HS-27A (cell line): ENCODE data around the gene PSMA7.

ENCODE experiments used
- DNase-seq: peaks from one replicate; pipeline ENCODE4 v3.0.0-alpha.2; 2012; ENCODE audit warnings: low read depth, missing footprints

Gene PSMA7

DNA sequence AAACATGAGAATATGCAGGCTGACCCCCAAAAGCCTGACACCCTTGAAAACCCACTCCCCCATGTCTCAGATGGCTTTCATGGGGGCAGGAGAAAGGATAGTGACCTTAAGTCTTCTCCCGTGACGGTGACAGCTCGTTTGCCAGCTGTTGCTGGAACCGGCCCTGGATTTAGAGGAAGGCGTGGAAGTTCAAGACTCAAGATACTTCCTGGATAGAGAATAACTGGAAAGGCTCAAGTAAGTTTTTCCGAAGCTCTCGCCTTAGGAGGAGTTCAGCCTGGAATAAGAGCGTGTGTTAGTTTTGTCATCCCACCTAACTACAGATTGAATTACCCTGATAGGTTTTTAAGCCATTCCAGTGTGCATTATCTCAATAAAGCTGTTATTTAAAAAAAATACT lies 28.1 kb upstream of the PSMA7 start:
- DNase-seq, result no peak

DNA sequence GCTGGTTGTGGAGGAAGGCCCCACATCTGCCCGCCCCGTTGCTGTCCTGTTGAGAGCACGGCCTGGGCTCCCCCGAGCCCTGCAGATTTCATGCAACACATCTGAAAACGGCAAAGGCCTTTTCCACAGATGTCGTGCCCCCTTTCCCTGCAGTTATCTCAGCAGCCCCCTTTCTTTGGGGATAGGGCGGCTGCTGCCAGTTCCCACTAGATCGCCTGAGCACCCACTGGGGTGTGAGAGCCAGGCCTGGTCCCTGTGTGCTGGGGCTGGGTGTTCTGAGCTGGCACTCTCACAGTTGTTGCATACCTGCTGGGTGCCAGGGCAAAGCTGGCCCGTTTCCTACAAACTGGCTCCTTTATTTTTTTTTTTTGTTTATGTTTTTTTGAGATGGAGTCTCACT lies 27.3 kb upstream of the PSMA7 start:
- no peak for DNase-seq

DNA sequence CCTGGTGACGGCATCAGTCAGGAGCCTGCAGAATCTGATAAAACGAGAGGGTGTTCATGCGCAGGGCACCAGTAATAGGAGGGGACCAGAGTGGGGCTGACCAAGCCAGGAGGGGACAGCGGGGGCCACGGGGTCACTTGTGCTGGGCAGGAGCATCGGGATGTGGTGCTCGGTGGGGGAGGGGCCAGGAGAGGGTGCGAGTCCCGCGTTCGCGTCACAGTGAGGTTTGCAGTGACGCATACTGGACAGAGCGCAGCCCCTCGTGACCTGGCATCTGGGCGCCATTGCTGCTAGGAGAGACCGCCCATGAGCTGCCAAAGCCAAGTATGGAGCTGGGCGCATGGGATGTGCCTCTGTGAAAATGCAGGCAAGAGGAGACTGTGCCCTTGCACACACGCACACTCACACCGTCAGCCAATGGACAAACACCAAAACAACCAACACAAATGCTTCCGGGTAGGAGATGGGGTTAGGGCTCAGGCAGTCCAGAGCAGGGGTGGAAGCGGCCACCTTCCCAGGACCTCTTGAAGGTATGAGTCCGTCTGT lies 25.8 kb upstream of the PSMA7 start:
- DNase-seq, result no peak

DNA sequence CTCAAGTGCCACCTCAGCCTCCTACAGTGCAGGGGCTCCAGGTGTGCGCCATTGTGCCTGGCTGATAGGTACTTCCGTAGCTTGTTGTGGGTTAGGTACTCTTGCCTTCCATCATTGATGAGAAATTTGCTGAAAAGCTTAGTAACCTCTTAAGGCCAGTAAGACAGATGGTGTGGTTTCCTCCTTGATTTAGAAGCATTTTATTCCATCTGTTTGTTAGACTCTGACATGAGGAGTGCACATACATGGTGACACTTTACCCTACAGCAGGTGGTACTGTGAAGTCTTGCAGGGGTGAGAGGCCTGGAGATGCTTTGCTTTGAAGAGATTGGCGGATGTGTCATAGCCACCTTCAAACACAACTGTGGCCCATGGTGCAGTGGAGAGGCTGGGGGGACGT lies 24.9 kb upstream of the PSMA7 start:
- DNase-seq, result no peak

DNA sequence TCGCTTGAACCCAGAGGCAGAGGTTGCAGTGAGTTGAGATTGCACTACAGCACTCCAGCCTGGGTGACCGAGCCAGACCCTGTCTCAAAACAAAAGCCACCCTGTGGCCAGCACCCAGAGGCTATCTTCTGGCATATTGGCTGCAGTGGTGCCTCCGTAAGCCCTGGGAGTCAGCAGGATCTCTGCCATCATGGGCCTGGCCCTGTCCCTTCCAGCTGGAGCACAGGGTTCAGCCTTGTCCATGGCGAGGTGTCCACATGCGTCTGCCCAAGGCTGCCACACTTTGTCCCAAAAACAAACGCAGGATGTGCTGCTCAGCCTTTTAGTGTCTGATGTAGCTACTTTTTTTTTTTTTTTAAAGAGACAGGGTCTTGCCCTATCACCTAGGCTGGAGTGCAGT lies 24.3 kb upstream of the PSMA7 start:
- no peak for DNase-seq

DNA sequence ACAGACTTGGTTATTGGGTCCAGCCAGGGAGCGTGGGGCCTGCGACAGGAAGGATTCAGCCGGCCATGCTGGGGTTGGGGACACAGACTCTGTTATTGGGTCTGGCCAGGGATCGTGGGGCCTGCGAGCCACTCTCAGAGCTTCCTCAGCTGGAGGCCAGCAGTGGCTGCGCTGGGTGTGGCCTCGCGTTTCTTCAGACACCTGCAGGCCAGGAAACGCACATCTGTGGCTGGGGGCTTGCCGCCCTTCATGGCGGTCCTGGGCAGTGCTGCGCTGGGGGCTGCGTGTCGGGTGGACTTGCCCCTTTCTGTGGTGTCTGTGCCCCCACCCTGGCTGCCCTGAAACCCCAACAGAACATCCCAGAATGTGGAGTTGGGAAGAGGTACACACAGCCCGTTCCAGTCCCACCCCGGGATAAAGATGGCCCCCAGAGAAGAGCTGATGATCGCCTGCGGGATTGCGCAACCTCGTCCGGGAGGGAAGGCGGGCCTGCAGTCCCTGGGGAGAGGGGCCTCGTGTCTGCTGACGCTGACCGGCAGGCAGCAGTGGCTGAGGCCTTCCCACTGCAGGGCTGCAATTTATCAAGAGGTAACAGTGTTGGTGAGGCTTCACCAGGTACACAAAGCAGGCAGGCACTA lies 22.7 kb upstream of the PSMA7 start:
- DNase-seq, result no peak

DNA sequence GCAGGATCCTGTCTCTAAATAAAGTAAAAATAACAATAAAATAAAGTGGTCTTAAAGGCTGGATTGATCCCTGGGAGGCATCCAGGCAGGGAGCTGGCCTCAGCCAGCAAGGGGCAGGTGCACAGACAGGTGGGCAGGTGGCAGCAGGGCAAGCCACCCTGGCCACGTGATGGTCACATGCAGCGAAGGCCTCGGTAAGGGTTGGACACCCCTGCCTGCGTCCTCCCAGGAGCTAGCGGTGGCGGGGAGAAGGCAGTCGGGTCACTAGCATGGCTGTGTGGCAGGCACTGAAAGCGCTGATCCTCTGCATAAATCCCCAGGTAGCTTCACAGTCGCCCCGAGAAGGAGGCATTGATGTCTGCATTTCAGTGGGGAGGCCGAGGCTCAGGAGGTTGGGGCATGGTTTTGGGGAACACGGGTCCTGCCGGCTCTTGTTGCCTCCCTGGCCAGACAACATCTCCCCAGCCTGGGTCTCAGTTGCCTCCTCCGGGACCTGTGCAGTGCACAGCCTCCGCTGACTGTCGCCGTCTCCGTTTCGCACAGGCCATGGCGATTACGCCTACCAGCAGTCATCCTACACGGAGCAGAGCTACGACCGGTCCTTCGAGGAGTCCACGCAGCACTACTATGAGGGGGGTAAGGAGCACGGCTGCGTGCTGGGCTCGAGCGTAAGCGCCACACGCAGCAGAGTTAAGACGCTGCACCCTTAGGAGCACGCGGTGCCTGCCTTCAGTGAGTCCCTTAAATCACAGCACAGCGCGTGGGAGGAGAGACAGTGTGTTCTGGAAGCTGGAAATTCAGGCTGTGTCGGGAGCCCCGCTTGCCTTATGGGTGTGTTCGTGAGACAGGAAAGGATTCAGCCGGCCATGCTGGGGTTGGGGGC lies 21.9 kb upstream of the PSMA7 start:
- DNase-seq, result no peak

DNA sequence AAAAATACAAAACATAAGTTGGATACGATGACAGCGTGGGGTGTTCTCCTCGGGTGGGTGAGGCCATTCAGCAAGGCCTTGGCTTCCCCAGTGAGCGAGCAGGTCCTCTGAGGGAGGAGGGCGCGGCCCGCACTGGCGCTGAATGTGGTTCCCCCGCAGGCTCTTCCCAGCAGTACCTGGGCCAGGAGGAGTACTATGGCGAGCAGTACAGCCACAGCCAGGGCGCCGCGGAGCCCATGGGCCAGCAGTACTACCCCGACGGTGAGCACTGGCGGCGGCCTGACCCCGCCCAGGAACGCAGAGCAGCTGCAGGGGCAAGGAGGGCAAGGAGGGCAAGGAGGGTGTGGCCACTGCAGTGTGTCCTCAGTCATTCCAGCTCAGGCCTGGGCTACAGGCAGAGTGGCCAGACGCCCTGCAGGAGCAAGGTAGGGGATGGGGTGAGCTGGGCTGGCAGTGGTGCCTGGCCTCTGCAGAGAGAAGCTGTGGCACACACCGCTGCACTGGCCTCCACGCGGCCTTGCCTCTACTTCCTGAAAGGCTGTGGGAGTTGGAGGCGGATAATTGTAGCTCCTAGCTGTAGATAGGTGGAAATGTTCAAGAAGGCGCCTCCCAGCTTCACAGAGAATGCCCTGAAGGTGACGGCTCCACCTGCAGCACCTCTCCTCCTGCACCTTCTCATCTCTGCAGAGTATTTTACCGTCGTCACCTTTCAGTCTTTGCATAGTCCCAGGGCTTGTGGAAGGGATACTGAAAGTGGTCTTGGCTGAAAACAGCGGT lies 21.0 kb upstream of the PSMA7 start:
- no peak for DNase-seq

DNA sequence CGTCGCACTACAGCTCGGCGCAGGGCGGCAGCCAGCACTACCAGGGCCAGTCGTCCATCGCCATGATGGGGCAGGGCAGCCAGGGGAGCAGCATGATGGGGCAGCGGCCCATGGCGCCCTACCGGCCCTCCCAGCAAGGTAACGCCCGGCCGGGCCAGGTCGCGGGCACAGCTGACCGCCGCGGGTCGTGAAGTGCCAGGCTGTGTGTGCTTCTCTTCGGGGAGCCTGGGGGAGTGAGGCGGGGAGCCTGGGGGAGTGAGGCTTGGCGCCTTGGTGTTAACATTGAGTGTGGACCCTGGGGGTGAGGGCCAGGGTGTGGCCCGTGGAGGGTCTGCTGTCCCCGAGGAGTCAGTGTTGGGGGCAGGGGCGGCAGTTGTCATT lies 20.3 kb upstream of the PSMA7 start:
- DNase-seq, result no peak

DNA sequence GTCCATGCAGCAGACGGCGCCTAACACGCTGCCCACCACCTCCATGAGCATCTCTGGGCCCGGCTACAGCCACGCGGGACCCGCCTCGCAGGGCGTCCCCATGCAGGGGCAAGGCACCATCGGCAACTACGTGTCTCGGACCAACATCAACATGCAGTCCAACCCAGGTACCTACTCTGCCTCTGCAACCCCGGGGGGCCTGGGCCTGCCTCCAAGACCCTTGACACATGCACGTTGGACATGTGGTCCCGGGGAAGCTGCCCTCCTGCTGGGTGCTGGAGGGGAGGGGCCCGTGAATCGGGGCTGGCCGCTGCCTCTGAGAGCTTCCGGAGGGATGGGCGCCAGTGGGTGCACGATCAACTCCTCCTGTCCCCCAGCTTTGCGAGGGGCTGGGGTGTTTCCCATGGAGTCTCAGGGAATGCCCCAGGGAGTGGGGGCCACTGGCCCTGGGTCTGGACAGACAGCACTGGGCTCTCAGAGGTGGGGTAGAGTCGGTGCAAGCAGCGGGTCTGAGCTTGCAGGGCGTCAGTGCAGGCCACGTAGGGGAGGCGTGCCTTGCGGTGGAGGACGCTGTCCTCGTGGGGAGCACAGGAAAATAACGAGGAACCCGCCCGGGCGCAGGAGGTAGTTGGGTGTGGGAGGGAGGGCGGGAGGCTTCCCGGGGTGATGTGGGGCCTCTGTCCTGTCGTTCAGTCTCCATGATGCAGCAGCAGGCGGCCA lies 19.7 kb upstream of the PSMA7 start:
- DNase-seq, result no peak

DNA sequence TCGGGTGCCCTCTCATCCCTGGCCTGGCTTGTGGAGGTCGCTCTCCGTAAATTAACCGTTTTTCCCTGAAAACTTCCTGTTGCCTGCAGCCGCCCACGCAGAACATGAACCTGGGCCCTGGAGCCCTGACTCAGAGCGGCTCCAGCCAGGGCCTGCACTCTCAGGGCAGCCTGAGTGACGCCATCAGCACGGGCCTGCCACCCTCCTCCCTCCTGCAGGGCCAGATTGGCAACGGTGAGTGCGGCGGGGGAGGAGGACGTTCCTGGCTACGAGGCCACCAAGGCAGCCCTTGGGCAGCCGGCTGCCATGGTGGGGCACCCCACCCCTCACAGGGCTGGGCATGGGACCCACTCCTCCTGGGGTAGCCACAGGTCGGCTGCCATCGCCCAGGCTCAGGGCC lies 18.2 kb upstream of the PSMA7 start:
- DNase-seq, result no peak

DNA sequence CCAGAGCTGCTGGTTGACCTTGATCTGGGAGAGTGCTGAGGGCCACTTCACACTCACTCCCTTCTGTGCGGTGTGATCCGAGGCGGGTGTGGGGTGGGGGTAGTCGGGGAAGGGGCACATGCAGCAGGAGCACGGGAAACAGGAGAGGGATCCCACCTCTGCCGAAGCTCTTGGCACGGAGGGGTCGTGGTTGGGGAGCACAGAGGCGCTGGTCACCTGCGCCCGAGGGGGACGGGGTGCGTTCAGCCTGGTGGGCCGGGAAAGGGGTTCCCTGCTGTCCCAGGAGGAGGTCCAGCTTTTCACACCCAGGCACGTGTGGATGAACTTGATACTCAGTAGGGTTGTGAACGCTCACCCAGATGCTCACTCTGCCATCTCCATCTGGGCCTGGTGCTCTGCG lies 17.7 kb upstream of the PSMA7 start:
- DNase-seq, result no peak

DNA sequence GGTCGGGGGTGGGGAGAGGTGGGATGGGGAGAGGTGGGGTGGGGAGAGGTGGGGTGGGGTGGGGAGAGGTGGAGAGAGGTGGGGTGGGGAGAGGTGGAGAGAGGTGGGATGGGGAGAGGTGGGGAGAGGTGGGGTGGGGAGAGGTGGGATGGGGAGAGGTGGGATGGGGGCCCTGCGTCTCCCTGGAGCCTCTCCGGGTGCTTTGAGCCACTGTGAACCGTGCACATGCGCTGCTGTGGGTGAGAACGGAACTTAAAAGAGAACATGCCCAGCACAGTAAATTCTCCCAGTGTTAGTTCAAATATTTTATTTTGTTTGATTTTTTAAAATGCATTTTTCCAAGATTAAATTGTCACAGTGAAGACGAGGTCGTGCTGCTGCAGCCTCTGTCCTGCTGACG lies 17.1 kb upstream of the PSMA7 start:
- no peak for DNase-seq

DNA sequence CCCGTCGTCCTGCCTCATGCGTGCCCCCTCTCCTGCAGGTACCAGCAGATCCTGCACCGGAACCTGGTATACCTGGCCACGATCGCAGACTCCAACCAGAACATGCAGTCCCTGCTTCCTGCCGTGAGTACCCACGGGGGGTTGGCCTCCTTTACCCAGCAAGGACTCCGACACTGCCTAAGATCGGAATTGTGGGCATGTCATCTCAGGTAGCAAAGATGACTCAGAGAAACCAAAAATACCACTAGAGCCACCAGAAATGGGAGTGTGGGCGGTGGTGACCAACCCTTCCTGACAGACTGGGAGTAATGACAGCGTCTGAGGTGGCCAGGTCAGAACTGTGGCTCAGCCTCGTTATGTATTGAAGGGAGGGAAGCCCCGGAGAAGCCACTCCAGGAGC lies 16.6 kb upstream of the PSMA7 start:
- DNase-seq, result no peak

DNA sequence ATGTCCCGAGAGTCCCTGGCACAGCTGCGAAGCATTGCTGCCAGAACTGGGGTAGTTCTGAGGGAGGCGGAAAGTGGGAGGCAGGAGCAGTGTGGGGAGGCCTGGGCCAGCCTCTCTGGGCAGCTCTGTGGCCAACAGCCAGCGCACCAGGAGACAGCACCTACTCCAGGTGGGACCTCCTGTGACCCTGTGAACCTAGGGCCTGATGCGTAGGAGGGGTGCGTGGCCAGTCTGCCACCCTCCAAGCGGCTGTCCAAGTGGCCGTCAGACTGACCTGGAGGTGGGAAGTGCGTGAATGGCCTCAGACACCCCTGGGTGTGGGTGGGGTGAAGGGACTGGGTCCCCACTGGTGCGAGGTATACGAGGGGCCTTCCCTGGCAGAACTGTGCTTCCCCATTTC lies 15.9 kb upstream of the PSMA7 start:
- no peak for DNase-seq

DNA sequence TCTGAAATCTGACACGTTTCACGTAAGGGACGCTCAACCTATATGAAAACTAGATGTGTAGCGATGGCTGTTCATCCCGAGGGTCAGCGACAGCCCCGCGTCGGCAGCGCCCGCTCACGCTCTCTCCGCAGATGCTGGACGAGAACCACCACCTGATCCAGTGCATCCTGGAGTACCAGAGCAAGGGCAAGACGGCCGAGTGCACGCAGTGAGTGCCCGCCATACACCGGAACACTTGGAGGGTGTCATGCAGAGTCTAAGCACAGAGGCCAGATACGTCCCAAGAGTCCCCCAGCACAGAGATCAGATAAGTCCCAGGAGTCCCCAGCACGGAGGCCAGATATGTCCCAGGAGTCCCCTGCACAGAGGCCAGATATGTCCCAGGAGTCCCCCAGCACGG lies 15.3 kb upstream of the PSMA7 start:
- DNase-seq, result no peak

DNA sequence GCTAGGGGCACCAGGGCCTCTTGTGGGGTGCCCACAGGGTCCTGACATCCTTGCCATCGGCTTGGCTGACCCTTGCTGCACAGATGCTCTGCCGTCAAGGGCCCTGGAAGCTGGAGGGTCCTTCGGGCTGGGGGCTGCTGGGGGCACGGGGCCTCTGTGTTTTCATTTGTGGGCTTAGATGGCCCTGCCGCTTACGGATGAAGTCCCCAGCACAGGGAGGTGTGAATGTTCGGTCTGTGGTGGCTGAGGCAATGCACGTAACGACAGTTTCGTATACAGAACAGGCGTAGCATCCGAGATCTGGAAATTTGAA lies 14.8 kb upstream of the PSMA7 start:
- DNase-seq, result no peak

DNA sequence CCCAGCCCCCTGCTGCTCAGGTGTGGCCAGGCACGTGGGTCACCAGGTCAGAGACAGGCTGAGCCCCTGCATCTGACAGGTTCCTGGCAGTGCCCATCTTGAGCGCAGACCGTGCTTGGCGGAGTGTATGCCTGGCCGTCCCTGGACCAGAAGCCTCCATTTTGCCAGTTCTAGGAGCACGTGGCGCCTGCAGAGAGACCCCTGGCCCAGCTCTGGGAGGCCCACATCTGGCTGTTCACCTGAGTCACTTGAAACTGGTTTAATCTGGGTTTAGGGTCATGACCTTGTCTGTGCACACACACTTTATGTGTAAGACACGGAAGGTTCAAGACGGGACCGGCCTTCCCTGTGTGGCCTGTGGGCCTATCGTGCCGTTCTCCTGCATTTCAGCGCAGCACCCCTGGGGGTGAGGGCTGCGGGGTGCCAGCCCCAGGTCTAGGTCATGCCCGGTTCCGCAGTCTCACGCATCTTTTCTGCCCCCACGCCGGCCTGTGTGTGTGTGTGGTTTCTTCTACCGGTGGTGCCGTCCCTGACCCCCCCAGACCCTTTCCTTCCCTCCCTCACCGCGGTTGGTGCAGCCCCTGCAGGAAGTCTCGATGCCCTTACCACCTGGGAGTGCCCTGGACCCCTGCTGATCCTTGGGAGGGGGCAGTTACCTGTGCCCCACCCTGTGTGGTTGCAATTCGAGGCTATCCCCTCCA lies 14.3 kb upstream of the PSMA7 start:
- DNase-seq, result no peak

DNA sequence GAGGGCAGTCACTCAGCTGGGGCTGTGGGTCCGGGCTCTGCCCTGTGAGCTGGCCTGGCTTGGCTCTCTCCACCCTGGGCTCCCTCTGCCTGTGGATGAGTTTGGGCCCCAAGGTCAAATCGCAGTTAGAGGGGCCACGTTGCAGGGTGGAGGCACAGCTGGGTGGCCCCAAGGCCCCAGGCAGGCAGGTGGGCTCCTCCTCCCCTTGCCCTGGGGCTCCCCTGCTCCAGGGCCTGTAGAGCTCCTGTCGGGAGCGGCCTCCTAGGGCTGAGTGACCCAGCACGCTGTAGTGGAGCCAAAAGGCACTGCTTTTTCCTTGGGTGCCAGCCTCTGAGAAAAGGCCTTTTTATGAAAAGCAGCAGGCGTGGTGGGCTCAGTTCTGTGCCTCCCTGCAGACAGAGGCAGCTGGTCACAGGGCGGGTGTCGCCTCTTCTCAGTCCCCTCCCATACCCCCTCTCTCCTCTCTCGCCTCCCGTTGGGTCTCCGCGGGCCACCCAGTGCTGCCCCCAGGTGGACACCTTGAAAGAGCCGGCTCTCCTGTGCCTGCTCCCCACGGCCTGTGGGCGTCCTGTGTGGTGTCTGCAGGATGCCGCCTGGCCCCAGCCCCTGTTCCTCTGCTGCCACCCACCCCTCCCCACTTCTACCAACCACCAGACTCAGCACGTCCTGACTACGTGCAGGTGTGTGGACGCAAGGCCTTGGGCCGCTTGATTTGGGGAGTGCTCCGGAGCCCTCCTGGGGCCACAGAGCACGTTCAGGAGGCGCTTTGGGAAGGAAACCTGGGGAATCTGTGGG lies 13.6 kb upstream of the PSMA7 start:
- no peak for DNase-seq

DNA sequence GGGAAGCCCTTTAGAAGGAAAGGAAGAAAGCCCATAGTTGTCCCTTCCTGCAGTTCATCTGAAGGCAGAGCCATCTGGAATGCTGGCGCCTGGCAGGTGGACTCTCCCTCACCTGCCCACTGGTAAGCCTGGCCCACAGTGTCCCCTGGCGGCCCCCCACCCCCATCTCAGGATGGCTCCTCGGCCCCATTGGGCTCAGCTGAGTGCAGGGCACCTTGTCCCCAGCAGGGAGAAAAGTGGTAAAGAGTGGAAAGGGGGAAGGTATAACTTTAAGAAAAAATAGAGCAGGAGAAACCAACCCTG lies 13.0 kb upstream of the PSMA7 start:
- no peak for DNase-seq
